Measurements from ENCODE around the gene CFAP74.
"Not testable (repeated sequence)": the region's sequence is repeated elsewhere in the genome, so short reads cannot be mapped to it uniquely, and the experiment has no call there.

DNA sequence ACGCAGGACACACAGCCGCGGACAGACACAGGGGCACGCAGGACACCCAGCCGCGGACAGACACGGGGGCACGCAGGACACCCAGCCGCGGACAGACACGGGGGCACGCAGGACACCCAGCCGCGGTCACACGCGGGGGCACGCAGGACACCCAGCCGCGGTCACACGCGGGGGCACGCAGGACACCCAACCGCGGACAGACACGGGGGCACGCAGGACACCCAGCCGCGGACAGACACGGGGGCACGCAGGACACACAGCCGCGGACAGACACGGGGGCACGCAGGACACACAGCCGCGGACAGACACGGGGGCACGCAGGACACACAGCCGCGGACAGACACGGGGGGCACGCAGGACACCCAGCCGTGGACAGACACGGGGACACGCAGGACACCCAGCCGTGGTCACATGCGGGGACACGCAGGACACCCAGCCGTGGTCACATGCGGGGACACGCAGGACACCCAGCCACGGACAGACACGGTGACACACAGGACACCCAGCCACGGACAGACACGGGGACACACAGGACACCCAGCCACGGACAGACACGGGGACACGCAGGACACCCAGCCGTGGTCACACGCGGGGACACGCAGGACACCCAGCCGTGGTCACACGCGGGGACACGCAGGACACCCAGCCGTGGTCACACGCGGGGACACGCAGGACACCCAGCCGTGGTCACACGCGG, 21.8 kb downstream of the CFAP74 start:
- TF ChIP-seq CTCF (IDR thresholded peaks at IDR 0.05 in 4 of 5, conservative IDR thresholded peaks at IDR 0.05 in 1 of 5); POLR2A (IDR thresholded peaks at IDR 0.05): not testable (repeated sequence)
